ENCODE results near the gene IFT81.

The IFT81 gene

DNA sequence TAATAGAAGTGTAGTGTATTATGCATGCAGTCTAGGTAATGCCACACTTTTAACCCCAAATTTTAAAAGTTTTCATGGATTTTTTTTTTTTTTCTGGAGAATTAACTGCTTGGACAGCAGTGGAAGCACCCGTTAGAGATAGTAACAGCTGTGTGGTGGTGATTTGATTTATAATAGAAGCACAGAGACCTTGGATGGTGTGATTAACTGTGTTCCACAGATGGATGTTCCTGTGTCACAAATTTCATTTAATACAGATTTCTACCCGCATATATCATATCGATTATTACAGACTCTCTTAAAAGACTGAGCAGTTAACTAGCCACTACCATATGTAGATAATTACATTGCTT is 47.0 kb downstream of the IFT81 start (continued):
- TF ChIP-seq ZNF670 (tag by site-specific recombination; IDR thresholded peaks at IDR 0.05; ENCODE audit: low read depth) = no peak
- TF ChIP-seq FEZF1 (tag by site-specific recombination; IDR thresholded peaks at IDR 0.05) = no peak
- TF ChIP-seq, protein P1, sequence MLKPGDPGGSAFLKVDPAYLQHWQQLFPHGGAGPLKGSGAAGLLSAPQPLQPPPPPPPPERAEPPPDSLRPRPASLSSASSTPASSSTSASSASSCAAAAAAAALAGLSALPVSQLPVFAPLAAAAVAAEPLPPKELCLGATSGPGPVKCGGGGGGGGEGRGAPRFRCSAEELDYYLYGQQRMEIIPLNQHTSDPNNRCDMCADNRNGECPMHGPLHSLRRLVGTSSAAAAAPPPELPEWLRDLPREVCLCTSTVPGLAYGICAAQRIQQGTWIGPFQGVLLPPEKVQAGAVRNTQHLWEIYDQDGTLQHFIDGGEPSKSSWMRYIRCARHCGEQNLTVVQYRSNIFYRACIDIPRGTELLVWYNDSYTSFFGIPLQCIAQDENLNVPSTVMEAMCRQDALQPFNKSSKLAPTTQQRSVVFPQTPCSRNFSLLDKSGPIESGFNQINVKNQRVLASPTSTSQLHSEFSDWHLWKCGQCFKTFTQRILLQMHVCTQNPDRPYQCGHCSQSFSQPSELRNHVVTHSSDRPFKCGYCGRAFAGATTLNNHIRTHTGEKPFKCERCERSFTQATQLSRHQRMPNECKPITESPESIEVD (tag by site-specific recombination; IDR thresholded peaks at IDR 0.05) = no peak
- TF ChIP-seq ZBTB20 (tag by site-specific recombination; IDR thresholded peaks at IDR 0.05) = no peak

DNA sequence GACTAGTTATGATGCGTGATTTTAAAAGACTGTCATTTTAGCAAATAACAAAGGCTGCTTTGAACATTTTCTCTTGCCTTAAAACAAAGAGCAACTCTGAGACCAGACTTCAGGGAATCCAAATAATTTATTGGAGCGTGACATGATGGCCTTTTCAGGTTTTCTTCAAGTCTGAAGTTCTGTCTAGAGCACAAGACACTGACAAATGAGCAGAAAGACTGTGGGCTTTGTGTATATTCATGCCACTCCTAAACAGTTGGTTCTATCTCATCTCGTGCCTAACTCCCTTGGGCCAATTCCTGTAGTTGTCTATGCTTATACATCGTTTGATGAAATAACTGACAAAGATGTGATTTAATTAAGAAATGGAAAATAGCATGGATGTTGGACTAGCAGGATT is 47.5 kb downstream of the IFT81 start:
- no peak overlapping the region for H3K4me3 ChIP-seq (ENCODE audit: low read depth, low read length)
- H3K36me3 ChIP-seq (ENCODE audit: control insufficient read depth in 2 of 2, insufficient read depth in 1 of 2, low read length in 2 of 2) = peaks cover 4 to 16% of the 10 kb centered on the region in 2 experiments; a peak in 2 of 3 replicates
- H3K9me3 ChIP-seq (ENCODE audit: control insufficient read depth, insufficient read depth, low read depth, low read length) = no peaks in the 10 kb centered on the region
- POLR2A ChIA-PET = no interaction called here
- CTCF ChIA-PET = no interaction called here
- 0 out of 2 replicates have a peak, but pooled peaks cover 5% of the 10 kb centered on the region for H3K4me1 ChIP-seq (ENCODE audit: control insufficient read depth, insufficient read depth, low read length)
- no peak overlapping the region for H3K27ac ChIP-seq (ENCODE audit: extremely low read depth, low read depth, low read length)
- no peak for TF ChIP-seq ZNF169 (tag by site-specific recombination; IDR thresholded peaks at IDR 0.05)
- TF ChIP-seq ZNF624 (tag by site-specific recombination; IDR thresholded peaks at IDR 0.05) = no peak
- TF ChIP-seq ZNF629 (tag by site-specific recombination; IDR thresholded peaks at IDR 0.05) = no peak
- TF ChIP-seq KLF8 (tag by site-specific recombination; IDR thresholded peaks at IDR 0.05) = no peak
- TF ChIP-seq MYNN (tag by site-specific recombination; IDR thresholded peaks at IDR 0.05; ENCODE audit: borderline replicate concordance) = no peak
- TF ChIP-seq, protein P2, sequence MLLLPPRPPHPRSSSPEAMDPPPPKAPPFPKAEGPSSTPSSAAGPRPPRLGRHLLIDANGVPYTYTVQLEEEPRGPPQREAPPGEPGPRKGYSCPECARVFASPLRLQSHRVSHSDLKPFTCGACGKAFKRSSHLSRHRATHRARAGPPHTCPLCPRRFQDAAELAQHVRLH (tag by site-specific recombination; IDR thresholded peaks at IDR 0.05) = no peak
- TF ChIP-seq HOXC10 (CRISPR knock-in tag; IDR thresholded peaks at IDR 0.05) = no peak
- no peak for TF ChIP-seq ZNF302 (tag by site-specific recombination; IDR thresholded peaks at IDR 0.05; ENCODE audit: low read depth)
- TF ChIP-seq, protein P3, sequence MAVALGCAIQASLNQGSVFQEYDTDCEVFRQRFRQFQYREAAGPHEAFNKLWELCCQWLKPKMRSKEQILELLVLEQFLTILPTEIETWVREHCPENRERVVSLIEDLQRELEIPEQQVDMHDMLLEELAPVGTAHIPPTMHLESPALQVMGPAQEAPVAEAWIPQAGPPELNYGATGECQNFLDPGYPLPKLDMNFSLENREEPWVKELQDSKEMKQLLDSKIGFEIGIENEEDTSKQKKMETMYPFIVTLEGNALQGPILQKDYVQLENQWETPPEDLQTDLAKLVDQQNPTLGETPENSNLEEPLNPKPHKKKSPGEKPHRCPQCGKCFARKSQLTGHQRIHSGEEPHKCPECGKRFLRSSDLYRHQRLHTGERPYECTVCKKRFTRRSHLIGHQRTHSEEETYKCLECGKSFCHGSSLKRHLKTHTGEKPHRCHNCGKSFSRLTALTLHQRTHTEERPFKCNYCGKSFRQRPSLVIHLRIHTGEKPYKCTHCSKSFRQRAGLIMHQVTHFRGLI (tag by site-specific recombination; IDR thresholded peaks at IDR 0.05) = no peak
- no peak for TF ChIP-seq ZNF121 (tag by site-specific recombination; IDR thresholded peaks at IDR 0.05)
- TF ChIP-seq, protein P4, sequence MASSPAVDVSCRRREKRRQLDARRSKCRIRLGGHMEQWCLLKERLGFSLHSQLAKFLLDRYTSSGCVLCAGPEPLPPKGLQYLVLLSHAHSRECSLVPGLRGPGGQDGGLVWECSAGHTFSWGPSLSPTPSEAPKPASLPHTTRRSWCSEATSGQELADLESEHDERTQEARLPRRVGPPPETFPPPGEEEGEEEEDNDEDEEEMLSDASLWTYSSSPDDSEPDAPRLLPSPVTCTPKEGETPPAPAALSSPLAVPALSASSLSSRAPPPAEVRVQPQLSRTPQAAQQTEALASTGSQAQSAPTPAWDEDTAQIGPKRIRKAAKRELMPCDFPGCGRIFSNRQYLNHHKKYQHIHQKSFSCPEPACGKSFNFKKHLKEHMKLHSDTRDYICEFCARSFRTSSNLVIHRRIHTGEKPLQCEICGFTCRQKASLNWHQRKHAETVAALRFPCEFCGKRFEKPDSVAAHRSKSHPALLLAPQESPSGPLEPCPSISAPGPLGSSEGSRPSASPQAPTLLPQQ (tag by site-specific recombination; IDR thresholded peaks at IDR 0.05) = no peak
- TF ChIP-seq, protein P5, sequence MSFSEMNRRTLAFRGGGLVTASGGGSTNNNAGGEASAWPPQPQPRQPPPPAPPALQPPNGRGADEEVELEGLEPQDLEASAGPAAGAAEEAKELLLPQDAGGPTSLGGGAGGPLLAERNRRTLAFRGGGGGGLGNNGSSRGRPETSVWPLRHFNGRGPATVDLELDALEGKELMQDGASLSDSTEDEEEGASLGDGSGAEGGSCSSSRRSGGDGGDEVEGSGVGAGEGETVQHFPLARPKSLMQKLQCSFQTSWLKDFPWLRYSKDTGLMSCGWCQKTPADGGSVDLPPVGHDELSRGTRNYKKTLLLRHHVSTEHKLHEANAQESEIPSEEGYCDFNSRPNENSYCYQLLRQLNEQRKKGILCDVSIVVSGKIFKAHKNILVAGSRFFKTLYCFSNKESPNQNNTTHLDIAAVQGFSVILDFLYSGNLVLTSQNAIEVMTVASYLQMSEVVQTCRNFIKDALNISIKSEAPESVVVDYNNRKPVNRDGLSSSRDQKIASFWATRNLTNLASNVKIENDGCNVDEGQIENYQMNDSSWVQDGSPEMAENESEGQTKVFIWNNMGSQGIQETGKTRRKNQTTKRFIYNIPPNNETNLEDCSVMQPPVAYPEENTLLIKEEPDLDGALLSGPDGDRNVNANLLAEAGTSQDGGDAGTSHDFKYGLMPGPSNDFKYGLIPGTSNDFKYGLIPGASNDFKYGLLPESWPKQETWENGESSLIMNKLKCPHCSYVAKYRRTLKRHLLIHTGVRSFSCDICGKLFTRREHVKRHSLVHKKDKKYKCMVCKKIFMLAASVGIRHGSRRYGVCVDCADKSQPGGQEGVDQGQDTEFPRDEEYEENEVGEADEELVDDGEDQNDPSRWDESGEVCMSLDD (tag by site-specific recombination; IDR thresholded peaks at IDR 0.05) = no peak
- TF ChIP-seq SCRT1 (tag by site-specific recombination; IDR thresholded peaks at IDR 0.05; ENCODE audit: borderline replicate concordance) = no peak
- TF ChIP-seq ZNF600 (tag by site-specific recombination; IDR thresholded peaks at IDR 0.05) = no peak
- no peak for TF ChIP-seq REPIN1 (tag by site-specific recombination; IDR thresholded peaks at IDR 0.05; ENCODE audit: low read depth)
